Measurements from ENCODE around the gene ITPR3. TPM values are rescaled to one million over a fixed set of nuclear protein-coding genes. Genes with fewer than 3 reads are reported as not detected.

The ITPR3 gene
- total RNA-seq, 4 donors from 2014 or later = 11.8 to 25.0 (median 19.6) TPM

DNA sequence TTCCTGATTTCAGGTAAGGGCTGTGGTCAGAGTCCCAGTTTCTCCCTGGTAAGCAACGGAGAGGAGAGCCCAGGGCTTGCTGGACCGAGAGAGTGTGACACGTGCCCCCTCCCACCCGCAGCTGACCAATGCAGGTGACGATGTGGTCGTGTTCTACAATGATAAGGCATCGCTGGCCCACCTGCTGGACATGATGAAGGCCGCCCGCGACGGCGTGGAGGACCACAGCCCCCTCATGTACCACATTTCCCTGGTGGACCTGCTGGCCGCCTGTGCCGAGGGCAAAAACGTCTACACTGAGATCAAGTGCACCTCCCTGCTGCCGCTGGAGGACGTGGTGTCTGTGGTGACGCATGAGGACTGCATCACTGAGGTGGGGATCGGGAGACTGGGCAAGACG lies 58.6 kb downstream of the ITPR3 start:
- peaks cover 0 to 96% of the 10 kb centered on the region in 2 donors for H3K36me3 ChIP-seq
- TF ChIP-seq CTCF (IDR thresholded peaks at IDR 0.05) (no peak), POLR2A (IDR thresholded peaks at IDR 0.05) (no peak), EP300 (IDR thresholded peaks at IDR 0.05) (no peak), POLR2AphosphoS5 (IDR thresholded peaks at IDR 0.05) (no peak)
- H3K4me3 ChIP-seq = no peak overlapping the region
- no peak overlapping the region for H3K27ac ChIP-seq
- WGBS, 2 donors (ENCODE audit: low coverage in 1 of 2) = 93% methylated on average over 6 of the region's 20 CpGs; no CpG with 5 or more reads in 1 of the 2 donors
- no peaks in the 10 kb centered on the region for H3K9me3 ChIP-seq
- peaks cover 46% of the 10 kb centered on the region for H3K27me3 ChIP-seq
- ATAC-seq = no peak
- H3K4me1 ChIP-seq = no peaks in the 10 kb centered on the region

DNA sequence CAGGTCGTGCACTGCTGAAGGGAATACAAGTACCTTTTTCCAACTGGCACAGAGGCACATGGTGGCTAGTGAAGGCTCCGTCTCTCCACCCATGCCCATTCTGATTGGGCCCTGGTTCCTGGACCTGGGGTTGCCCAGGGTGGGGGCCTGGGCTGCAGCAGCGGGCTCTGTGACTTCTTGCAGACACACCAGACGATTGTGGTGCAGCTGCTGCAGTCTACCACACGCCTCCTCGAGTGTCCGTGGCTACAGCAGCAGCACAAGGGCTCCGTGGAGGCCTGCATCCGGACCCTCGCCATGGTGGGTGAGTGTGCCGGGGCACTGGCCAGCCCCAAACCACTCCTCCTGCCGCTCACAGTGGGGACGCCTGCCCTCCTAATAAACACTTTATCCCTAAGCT lies 61.2 kb downstream of the ITPR3 start:
- no peak for TF ChIP-seq POLR2AphosphoS5 (IDR thresholded peaks at IDR 0.05)
- TF ChIP-seq POLR2A (IDR thresholded peaks at IDR 0.05) = no peak
- TF ChIP-seq EP300 (IDR thresholded peaks at IDR 0.05) = no peak
- no peak for TF ChIP-seq CTCF (IDR thresholded peaks at IDR 0.05)
- no peaks in the 10 kb centered on the region for H3K4me1 ChIP-seq
- 80% methylated on average over 2 of the region's 13 CpGs; no CpG with 5 or more reads in 1 of the 2 donors for WGBS, 2 donors (ENCODE audit: low coverage in 1 of 2)
- peaks cover 0 to 96% of the 10 kb centered on the region in 2 donors for H3K36me3 ChIP-seq
- no peaks in the 10 kb centered on the region for H3K9me3 ChIP-seq
- H3K27ac ChIP-seq = no peak overlapping the region
- no peak for ATAC-seq
- H3K27me3 ChIP-seq = peaks cover 40% of the 10 kb centered on the region
- no peak overlapping the region for H3K4me3 ChIP-seq

DNA sequence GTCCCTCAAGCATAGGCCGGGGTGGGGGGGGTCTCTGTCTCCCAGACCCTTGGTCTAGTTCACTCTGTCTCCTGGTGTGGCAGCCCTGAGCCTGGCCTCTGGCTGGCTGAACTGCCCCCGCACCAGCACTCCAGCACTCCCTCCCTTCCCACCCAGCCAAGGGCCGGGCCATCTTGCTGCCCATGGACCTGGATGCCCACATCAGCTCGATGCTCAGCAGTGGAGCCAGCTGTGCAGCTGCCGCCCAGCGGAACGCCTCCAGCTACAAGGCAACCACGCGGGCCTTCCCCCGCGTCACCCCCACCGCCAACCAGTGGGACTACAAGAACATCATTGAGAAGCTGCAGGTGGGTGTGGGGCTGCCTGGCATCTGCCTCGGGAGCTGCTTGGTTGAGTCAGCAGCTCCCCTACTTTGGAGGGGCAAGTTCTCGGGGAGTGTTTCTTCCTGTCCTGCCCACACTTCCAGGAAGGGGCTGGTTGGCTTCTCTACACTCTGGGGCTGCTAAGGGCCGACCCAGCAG lies 62.0 kb downstream of the ITPR3 start:
- WGBS, 2 donors (ENCODE audit: low coverage in 1 of 2) = no CpG with 5 or more reads among the region's 15 CpGs

DNA sequence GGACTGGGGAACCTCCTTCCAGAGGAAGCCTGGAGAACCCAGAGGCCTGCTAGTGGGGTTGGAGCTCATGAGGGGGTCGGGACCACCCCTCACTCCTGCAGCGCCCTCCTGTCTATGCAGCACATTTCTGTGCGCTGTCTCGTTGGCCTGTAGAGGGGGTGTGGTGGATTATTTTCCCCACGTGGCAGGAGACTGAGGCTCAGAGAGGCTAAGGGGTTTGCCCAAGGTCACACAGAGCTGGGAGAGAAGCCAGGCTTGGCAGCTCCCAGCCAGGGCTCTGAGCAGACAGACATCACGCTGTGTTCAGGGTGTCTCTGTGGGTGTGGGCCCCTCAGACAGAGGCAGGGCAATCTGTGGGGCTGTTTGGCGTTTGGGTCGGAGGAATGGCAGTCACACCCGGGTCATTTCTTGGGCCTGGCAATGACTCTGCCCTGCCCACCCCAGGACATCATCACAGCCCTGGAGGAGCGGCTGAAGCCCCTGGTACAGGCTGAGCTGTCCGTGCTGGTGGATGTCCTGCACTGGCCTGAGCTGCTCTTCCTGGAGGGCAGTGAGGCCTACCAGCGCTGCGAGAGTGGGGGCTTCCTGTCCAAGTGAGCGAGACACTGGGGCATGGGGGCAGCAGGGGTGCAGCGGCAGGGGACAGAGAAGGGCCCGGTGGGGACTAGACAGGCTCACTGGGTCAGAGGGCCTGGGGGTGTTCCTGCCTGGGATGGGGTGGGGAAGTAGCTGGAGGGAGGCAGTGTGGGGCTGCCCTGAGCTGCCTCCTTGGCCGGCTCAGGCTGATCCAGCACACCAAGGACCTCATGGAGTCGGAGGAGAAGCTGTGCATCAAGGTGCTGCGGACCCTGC lies 62.7 kb downstream of the ITPR3 start:
- Histone ChIP-seq H3K9me3 (no peaks in the 10 kb centered on the region), H3K27me3 (peaks cover 30% of the 10 kb centered on the region), H3K27ac (peak overlapping the region in 1 of 4 donors; percentile 19), H3K36me3 (peaks cover 0 to 96% of the 10 kb centered on the region in 2 donors), H3K4me3 (no peak overlapping the region), H3K4me1 (no peaks in the 10 kb centered on the region)
- TF ChIP-seq EP300 (IDR thresholded peaks at IDR 0.05) = no peak
- no peak for TF ChIP-seq CTCF (IDR thresholded peaks at IDR 0.05)
- no peak for TF ChIP-seq POLR2AphosphoS5 (IDR thresholded peaks at IDR 0.05)
- no peak for TF ChIP-seq POLR2A (IDR thresholded peaks at IDR 0.05)
- 60 to 68% methylated on average over 1 to 6 of the region's 19 CpGs for WGBS, 2 donors (ENCODE audit: low coverage in 1 of 2)
- ATAC-seq = no peak

More for the DNA sequence above, 62.0 kb downstream of the ITPR3 start:
- Histone ChIP-seq H3K9me3 (no peaks in the 10 kb centered on the region), H3K4me1 (no peaks in the 10 kb centered on the region), H3K27ac (peak overlapping the region in 1 of 4 donors; percentile 19), H3K27me3 (peaks cover 37% of the 10 kb centered on the region), H3K36me3 (peaks cover 0 to 96% of the 10 kb centered on the region in 2 donors), H3K4me3 (no peak overlapping the region)
- no peak for TF ChIP-seq CTCF (IDR thresholded peaks at IDR 0.05)
- TF ChIP-seq POLR2A (IDR thresholded peaks at IDR 0.05) = no peak
- TF ChIP-seq POLR2AphosphoS5 (IDR thresholded peaks at IDR 0.05) = no peak
- TF ChIP-seq EP300 (IDR thresholded peaks at IDR 0.05) = no peak
- ATAC-seq = no peak
